ENCODE data around the gene SNCB.

The SNCB gene

GRCh38 chr5:176648474-176649194, 18.3 kb upstream of the SNCB start:
- peak overlapping the region; percentile 85 for H3K4me3 ChIP-seq (replicated peaks; ENCODE audit: low read depth, low read length)
- TF ChIP-seq CTCF (IDR thresholded peaks at IDR 0.05; ENCODE audit: low read length, missing control alignments), result no peak
- no peak for DNase-seq (ENCODE audit: low read depth)

- DNase-seq (ENCODE audit: low read depth), result peak; percentile 23
- peak overlapping the region; percentile 85 for H3K4me3 ChIP-seq (replicated peaks; ENCODE audit: low read depth, low read length)
- no peak for TF ChIP-seq CTCF (IDR thresholded peaks at IDR 0.05; ENCODE audit: low read length, missing control alignments)
Measured at GRCh38 chr5:176647843-176648473, 17.6 kb upstream of the SNCB start.

GRCh38 chr5:176647030-176647842, 16.9 kb upstream of the SNCB start, which contains the start of gene TSPAN17:
Gene TSPAN17, plus strand, starts transcription at chr5:176647484. Its CDS starts 132 bp downstream, at chr5:176647616.
- peak; percentile 21 for TF ChIP-seq CTCF (IDR thresholded peaks at IDR 0.05; ENCODE audit: low read length, missing control alignments)
- H3K4me3 ChIP-seq (replicated peaks; ENCODE audit: low read depth, low read length), result peak within 1 kb of the TSS; percentile 85
- DNase-seq (ENCODE audit: low read depth), result peak; percentile 99

- DNase-seq (ENCODE audit: low read depth), result no peak
- peak overlapping the region; percentile 43 for H3K4me3 ChIP-seq (replicated peaks; ENCODE audit: low read depth, low read length)
- no peak for TF ChIP-seq CTCF (IDR thresholded peaks at IDR 0.05; ENCODE audit: low read length, missing control alignments)
Measured at GRCh38 chr5:176646707-176647029, 16.3 kb upstream of the SNCB start.

GRCh38 chr5:176646049-176646706, 15.8 kb upstream of the SNCB start:
- H3K4me3 ChIP-seq (replicated peaks; ENCODE audit: low read depth, low read length), result no peak overlapping the region
- DNase-seq (ENCODE audit: low read depth), result no peak
- TF ChIP-seq CTCF (IDR thresholded peaks at IDR 0.05; ENCODE audit: low read length, missing control alignments), result no peak

- TF ChIP-seq CTCF (IDR thresholded peaks at IDR 0.05; ENCODE audit: low read length, missing control alignments), result no peak
- DNase-seq (ENCODE audit: low read depth), result no peak
- no peak overlapping the region for H3K4me3 ChIP-seq (replicated peaks; ENCODE audit: low read depth, low read length)
Measured at GRCh38 chr5:176644878-176645670, 14.7 kb upstream of the SNCB start.

Measured in fibroblast of pulmonary artery (primary cell).